Neural cell (in vitro differentiated cells): ENCODE data around the gene CDHR5. TPM values are rescaled to one million over a fixed set of nuclear protein-coding genes. Genes with fewer than 3 reads are reported as not detected.

Experiments used
- H2AFZ ChIP-seq: fragments of 200-600, 300-800 bp; sonication (generic), shearing (Covaris generic); 2 replicates; pipeline ENCODE4 v1.6.0; 2014; ENCODE audit warnings: low read depth, mild to moderate bottlenecking, antibody characterized with exemption, low read length, moderate library complexity
- H3F3A ChIP-seq: fragments of 200-600 bp; shearing (Covaris generic); 2 replicates; pipeline ENCODE4 v1.6.1; 2016; ENCODE audit warnings: mild to moderate bottlenecking, moderate library complexity, mixed read lengths, antibody characterized with exemption, low read length; ENCODE audit not compliant: insufficient read depth, poor library complexity, severe bottlenecking
- H3K27ac ChIP-seq: fragments of 200-600, 300-800 bp; sonication (generic), shearing (Covaris generic); 2 replicates; pipeline ENCODE4 v1.5.1; 2014; ENCODE audit warnings: mild to moderate bottlenecking, low read length, moderate library complexity
- H3K27me3 ChIP-seq: fragments of 300-800, 200-600 bp; sonication (generic), shearing (Covaris generic); 2 replicates; pipeline ENCODE4 v1.6.0; 2014; ENCODE audit warnings: mild to moderate bottlenecking, low read depth, low read length, moderate library complexity; ENCODE audit not compliant: insufficient read depth
- H3K36me3 ChIP-seq: fragments of 300-800, 200-600 bp; sonication (generic), shearing (Covaris generic); 2 replicates; pipeline ENCODE4 v1.5.1; 2014; ENCODE audit warnings: mild to moderate bottlenecking, antibody characterized with exemption, low read length, moderate library complexity; ENCODE audit not compliant: insufficient read depth
- H3K4me2 ChIP-seq: fragments of 300-800, 200-600 bp; sonication (generic), shearing (Covaris generic); 2 replicates; pipeline ENCODE4 v1.6.0; 2014; ENCODE audit warnings: mild to moderate bottlenecking, low read length
- H3K4me3 ChIP-seq: fragments of 300-800, 200-600 bp; sonication (generic), shearing (Covaris generic); 2 replicates; pipeline ENCODE4 v1.5.1; 2014; ENCODE audit warnings: mild to moderate bottlenecking, low read length, moderate library complexity
- H3K79me2 ChIP-seq: fragments of 200-600 bp; shearing (Covaris generic); replicated peaks from 2 replicates; pipeline ENCODE4 v1.6.0; 2014; ENCODE audit warnings: mild to moderate bottlenecking, low read length, moderate library complexity; ENCODE audit not compliant: insufficient read depth
- H3K9ac ChIP-seq: fragments of 300-800, 200-600 bp; sonication (generic), shearing (Covaris generic); 2 replicates; pipeline ENCODE4 v1.6.1; 2016; ENCODE audit warnings: mild to moderate bottlenecking, low read length, mixed read lengths
- H3K9me2 ChIP-seq: fragments of 200-600 bp; shearing (Covaris generic); 2 replicates; pipeline ENCODE4 v1.6.1; 2016; ENCODE audit warnings: mild to moderate bottlenecking, low read length, mixed read lengths; ENCODE audit not compliant: insufficient read depth
- H3K9me3 ChIP-seq: fragments of 200-600, 300-800 bp; sonication (generic), shearing (Covaris generic); 2 replicates; pipeline ENCODE4 v1.6.1; 2016; ENCODE audit warnings: mild to moderate bottlenecking, mixed run types, low read length, moderate library complexity, mixed read lengths
- H4K20me1 ChIP-seq: fragments of 200-600 bp; shearing (Covaris generic); 2 replicates; pipeline ENCODE4 v1.6.1; 2016; ENCODE audit warnings: mild to moderate bottlenecking, mixed run types; ENCODE audit not compliant: insufficient read depth
- EP300 ChIP-seq: fragments of 450-650 bp; conservative IDR thresholded peaks from 2 replicates; pipeline ENCODE4 v1.6.1; 2014; ENCODE audit warnings: antibody characterized with exemption, mild to moderate bottlenecking, moderate library complexity; ENCODE audit not compliant: poor library complexity, severe bottlenecking
- EZH2 ChIP-seq: fragments of 200-600, 300-800 bp; shearing (Covaris generic), sonication (generic); IDR thresholded peaks from 2 replicates; pipeline ENCODE4 v1.6.1; 2014; ENCODE audit warnings: antibody characterized with exemption, low read length, borderline replicate concordance, mild to moderate bottlenecking; ENCODE audit not compliant: insufficient read depth, poor library complexity, severe bottlenecking
- MXI1 ChIP-seq: fragments of 450-650 bp; conservative IDR thresholded peaks from 2 replicates; pipeline ENCODE4 v1.6.1; 2014; ENCODE audit warnings: antibody characterized with exemption, mild to moderate bottlenecking; ENCODE audit not compliant: poor library complexity, severe bottlenecking
- POLR2AphosphoS5 ChIP-seq: IDR thresholded peaks from 2 replicates; pipeline ENCODE4 v1.6.1; 2012
- REST ChIP-seq: IDR thresholded peaks from 2 replicates; pipeline ENCODE4 v1.6.1; 2012; ENCODE audit warnings: borderline replicate concordance
- polyA plus RNA-seq: library from polyadenylated mRNA; depleted of rRNA; stranded (reverse); fragments of >200 nt; gene quantifications from 2 replicates; pipeline ENCODE4 v1.2.3, GENCODE V29; 2014

The CDHR5 gene
- polyA plus RNA-seq, 1 donor from 2014 or later = not detected

- H3K79me2 ChIP-seq = no peaks in the 10 kb centered on the region
- H3F3A ChIP-seq = no peaks in the 10 kb centered on the region
- no peak overlapping the region for H2AFZ ChIP-seq
- no peaks in the 10 kb centered on the region for H3K9me2 ChIP-seq
- no peaks in the 10 kb centered on the region for H4K20me1 ChIP-seq
- no peak overlapping the region for H3K9ac ChIP-seq
- H3K27ac ChIP-seq = no peak overlapping the region
- H3K4me2 ChIP-seq = no peak overlapping the region
- no peak overlapping the region for H3K4me3 ChIP-seq
- H3K9me3 ChIP-seq = no peaks in the 10 kb centered on the region
- no peak for TF ChIP-seq REST
- peak; percentile 30 for TF ChIP-seq POLR2AphosphoS5
- H3K27me3 ChIP-seq = no peaks in the 10 kb centered on the region
- no peaks in the 10 kb centered on the region for H3K36me3 ChIP-seq
These were observed 20.8 kb upstream of the CDHR5 start for GRCh38 chr11:645536-645935.

DNA sequence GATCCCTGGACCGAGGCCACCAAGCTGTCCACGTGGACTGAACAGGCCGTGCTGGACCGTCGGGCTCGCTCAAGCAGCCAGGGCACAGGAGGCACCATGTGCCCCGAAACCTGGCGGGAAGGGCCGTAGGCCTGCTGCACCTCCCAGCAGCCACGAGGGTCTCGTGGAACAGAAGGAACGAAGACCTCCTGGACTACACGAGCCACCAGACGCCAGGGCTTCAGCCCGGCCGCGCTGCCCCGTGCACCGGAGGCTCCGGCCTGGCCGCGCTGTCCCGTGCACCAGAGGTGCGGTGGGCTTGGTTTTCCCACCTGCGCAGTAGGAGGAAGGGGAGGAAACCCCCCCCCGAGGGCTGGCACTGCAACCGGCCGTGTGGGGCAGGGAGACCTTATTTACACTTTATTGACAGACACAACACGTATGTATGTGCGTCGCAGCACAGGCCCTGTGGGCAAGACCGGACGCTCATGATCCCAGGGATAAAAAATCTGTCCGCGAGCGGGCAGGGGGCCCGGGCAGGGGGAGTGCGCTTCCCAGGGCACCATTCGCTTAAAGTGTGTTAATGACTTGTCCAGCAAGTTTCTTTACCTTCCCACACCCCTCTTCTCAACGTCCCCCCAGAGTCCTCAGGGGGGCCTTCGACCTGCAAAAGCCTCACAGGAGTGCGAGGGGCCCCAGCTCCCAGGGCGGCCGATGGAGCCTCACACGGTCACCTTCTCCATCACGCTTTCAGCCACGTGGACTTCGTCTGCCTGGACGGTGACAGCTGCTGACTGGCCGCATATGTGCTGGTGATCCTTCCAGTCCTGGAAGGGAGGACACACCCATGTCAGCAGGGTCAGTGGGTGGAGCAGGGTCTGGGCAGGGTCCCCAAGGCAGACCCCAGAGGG lies 19.3 kb upstream of the CDHR5 start:
- no peaks in the 10 kb centered on the region for H3K9me3 ChIP-seq
- H3K9ac ChIP-seq = no peak overlapping the region
- no peaks in the 10 kb centered on the region for H3K79me2 ChIP-seq
- H3K27ac ChIP-seq = no peak overlapping the region
- H3K9me2 ChIP-seq = no peaks in the 10 kb centered on the region
- H2AFZ ChIP-seq = no peak overlapping the region
- H3K27me3 ChIP-seq = peaks cover 1% of the 10 kb centered on the region
- H3K36me3 ChIP-seq = no peaks in the 10 kb centered on the region
- H4K20me1 ChIP-seq = no peaks in the 10 kb centered on the region
- no peaks in the 10 kb centered on the region for H3F3A ChIP-seq
- TF ChIP-seq EZH2 = no peak
- H3K4me2 ChIP-seq = no peak overlapping the region
- H3K4me3 ChIP-seq = no peak overlapping the region

GRCh38 chr11:643366-643765 lies 18.6 kb upstream of the CDHR5 start:
- Histone ChIP-seq H3K9ac (no peak overlapping the region), H4K20me1 (peaks cover 3% of the 10 kb centered on the region), H3K9me3 (no peaks in the 10 kb centered on the region), H2AFZ (no peak overlapping the region), H3K79me2 (no peaks in the 10 kb centered on the region), H3K4me2 (no peak overlapping the region), H3K4me3 (no peak overlapping the region), H3K27me3 (peaks cover 9% of the 10 kb centered on the region), H3K9me2 (no peaks in the 10 kb centered on the region), H3F3A (no peaks in the 10 kb centered on the region), H3K36me3 (no peaks in the 10 kb centered on the region), H3K27ac (no peak overlapping the region)
- no peak for TF ChIP-seq MXI1
- no peak for TF ChIP-seq EP300
